Activated CD8-positive, alpha-beta memory T cell treated with anti-CD3 and anti-CD28 coated beads, Interleukin-2, amount 50 U/mL, for 1 hour (primary cell): ENCODE results near the gene MGLL.
"Not testable (repeated sequence)": the region's sequence is repeated elsewhere in the genome, so short reads cannot be mapped to it uniquely, and the experiment has no call there.

Source experiments
- DNase-seq: peaks from one replicate; pipeline ENCODE4 v3.0.0-alpha.2; 2020; ENCODE audit errors: extremely low read depth

The MGLL gene

DNA sequence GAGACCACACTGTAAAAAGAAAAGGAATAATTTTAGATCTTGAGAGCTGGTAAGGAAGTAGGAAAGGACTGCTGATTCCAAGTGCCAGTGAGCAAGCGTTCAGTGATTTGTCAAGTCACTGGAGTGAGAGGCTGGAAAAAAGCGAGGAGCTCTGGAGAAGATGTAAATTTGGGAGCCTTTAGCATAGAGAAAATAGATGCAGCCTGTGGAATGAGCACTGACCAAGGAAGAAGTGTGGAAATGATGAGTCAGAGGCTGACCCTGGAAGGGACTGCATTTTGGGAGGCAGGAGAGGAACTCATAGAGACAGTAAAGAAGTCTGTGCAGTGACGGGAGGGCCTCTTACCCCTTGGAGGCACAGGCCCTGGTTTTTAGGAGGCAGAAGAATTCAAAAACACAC lies 166.7 kb downstream of the MGLL start:
- DNase-seq = no peak

DNA sequence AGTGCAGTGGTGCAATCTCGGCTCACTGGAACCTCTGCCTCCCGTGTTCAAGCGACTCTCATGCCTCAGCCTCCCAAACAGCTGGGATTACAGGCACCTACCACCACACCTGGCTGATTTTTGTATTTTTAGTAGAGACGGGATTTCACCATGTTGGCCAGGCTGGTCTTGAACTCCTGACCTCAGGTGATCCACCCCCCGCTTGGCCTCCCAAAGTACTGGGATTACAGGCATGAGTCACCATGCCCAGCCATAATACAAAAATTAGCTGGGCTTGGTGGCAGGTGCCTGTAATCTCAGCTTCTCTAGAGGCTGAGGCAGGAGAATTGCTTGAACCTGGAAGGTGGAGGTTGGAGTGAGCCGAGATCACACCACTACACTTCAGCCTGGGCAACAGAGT lies 167.3 kb downstream of the MGLL start:
- not testable (repeated sequence) for DNase-seq

DNA sequence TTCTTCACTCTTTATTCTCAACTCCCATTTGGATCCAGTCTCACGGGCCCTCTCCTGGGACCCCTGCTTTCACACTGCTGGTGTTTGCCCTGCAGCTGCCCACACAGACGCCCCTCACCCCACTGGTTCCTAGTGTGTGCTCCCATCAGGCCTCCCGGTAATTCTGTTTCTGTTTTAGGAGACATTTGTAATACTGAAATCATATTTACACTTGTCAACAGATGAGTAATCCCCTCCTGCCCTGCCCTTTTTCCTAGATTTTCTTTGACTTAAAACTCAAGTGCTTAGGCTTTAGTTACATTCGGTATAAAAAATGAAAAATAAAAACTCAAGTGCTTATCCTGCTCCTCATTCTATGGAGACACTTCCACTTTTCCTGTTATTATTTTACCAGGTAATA lies 167.9 kb downstream of the MGLL start:
- DNase-seq = no peak

DNA sequence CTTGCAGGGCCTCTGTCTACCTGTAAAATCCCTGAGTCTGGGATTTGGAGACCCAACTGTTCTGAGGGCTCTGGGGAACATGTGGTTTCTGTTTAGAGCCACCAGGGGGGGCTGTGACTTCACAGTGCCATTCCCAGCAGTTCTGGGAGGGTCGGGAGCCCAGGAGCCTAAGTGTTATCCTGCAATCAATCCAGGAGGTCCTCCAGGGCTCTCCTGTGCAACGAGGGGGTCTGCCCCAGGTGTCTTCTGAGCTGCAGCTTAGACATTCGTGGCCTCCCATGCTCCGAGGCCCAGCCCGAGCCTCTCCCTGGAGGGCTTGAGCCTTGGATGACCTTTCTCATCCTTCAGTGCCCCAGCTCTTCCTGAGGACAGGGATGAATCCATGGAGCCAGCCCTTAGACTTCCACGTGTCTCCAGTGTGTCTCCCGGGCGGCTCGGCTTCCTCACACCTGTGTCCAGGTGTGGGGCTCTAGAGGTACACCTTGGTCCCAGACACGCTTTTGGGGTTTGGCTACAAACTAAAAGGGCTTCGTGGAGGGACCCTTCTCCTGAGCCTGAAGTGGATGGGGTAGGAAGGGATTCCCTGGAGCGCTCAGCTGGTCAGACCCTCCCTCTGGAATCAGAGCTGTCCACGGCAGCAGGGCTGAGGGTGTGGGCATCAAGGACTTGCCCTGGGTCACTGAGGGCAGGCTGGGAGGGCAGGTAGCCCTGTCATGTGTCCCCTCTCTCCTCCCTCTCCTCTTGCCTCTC lies 169.9 kb downstream of the MGLL start:
- no peak for DNase-seq

DNA sequence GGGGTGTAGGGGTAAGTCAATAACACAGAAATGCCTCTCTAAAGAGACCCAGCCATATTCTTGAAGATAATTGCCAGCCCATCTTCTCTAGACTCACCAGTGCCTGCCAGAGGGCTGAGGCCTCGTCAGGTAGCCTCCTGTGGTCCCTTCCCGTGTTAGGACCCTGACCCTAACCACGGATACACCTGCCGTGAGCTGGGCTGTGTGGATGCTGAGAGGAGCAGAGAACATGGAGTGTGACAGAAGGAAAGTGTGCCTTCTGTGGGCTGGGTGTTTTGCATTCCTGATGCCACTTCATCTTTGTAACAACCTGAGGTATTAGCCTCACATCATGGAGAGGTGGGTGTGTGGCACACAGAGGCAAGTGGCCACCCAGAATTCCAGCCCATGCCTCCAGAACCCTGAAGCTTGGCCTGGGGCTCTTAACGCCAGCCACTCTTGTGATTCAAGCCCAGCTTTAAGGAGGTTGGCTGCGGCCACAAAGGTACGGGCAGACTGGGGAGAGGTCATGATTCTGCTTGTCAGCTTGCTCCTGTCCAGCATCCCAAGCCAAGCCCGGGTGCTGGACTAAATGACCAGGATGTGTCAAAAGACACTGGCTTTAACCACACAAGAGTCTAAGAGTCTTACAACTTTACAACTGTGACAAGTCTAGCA lies 170.7 kb downstream of the MGLL start:
- no peak for DNase-seq

DNA sequence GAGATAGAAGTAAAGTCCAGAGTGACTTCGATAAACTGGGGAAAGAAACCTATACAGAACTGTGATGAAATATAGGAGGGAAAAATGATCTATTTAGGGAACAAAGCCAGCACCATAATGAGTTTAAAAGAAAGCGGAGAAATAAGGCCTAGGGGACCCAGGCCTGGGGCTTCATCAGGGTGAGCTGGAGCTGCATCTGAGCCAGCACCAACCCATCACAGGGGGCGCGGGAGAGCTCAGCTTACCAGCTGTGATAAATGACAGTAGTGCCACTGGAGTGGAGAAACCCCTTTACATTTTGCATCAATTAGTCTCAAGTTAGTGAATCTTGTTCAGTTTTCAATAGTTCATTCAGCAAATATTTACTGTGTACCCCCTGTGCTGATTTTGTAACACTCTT lies 172.1 kb downstream of the MGLL start:
- no peak for DNase-seq

DNA sequence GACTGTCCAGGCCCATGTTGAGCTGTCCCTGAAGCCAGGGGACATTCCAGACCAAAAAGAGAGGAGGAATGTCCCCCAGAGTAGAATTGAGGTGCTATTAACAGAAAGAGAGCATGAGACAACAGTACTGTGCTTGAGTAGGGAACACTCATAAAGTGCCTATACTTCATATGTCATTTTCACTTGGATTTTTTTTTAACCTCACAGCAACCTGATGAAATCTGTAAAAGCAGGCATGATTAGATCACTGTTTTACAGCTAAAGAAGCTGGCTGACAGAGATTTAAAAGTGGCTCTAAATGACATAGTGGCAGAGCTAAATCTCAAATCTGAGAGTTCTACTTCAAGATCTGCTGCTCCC lies 174.5 kb downstream of the MGLL start:
- DNase-seq = no peak

DNA sequence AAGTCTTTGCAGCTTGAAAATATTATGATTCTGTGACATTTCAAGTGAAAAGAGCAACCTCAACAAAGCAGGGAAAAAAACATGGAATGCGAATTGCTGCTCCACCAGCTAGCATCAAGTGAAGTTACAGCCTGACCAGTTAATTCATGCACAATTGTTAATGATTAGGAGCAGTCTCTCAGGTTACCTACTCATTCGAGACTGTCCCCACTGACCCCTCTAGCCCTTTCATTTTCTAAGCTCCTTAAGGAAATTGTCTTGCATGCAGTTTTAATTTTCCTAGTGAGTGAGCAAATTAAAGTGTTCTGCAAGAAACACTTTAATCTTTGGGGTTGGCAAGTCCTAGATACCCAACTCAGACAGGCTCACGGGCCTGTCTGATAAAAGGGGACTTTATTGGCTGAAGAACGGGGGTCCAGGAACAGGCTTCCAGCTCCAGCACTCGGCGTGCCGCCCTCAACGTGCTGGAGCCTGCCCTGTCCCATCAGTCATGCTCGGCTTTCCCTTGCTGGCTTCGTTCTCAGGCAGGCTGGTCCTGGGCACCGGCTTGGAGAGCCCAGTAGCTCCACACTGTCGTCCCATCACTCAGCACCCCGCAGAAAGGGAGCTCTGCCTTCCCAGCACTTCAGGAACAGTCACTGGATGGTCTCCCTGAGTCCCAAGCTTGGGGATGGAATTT lies 175.0 kb downstream of the MGLL start:
- no peak for DNase-seq

DNA sequence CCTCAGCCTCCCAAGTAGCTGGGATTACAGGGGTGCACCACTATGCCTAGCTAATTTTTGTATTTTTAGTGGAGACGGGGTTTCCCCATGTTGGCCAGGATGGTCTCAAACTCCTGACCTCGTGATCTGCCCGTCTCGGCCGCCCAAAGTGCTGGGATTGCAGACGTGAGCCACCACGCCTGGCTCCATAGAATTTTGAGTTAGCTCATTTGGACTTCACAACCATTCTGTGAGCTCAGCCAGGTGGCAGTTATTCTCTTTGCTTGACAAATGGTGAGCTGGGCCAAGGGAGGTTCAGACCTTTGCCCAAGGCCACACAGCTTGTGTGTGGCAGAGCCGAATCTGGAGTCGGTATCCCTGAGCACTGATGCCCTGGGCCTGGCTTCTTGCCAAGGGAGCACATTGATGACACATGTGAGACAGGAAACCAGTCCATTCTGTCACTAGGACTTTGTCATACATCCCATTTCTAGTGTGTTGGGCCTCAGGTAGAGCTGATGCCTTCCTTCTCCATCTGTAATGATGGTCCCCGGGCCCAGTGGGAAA lies 175.7 kb downstream of the MGLL start:
- DNase-seq = no peak

DNA sequence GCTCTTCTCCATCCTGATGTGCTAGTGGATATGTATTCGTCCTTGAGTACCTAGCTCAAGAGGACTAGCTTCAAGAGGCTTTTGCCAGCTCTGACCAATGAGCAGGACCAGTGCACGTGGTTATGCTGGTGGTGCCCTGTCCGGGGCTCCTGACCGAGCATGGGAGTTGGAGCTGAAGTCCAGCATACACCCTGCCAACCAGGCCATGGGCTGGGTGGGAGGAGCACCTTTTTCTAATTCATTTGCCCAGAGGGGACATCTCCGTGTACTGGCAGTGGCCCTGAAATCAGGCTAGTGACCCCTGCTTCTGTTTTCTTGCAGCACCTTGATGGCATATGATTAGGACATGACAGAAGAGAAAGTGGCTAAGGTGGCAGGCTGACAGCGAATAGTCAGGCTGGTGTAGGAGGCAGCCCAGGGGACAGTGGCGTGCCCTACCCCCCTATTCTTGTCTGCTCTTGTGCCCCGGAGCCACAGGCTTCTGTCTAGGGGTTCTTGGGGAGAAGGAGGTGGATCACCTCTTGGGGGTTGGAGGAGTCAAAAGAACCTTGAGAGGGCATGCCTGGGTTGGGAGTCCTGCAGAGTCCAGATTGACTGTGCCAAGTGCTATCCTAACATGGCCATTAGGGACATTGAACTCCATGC lies 176.8 kb downstream of the MGLL start:
- no peak for DNase-seq

DNA sequence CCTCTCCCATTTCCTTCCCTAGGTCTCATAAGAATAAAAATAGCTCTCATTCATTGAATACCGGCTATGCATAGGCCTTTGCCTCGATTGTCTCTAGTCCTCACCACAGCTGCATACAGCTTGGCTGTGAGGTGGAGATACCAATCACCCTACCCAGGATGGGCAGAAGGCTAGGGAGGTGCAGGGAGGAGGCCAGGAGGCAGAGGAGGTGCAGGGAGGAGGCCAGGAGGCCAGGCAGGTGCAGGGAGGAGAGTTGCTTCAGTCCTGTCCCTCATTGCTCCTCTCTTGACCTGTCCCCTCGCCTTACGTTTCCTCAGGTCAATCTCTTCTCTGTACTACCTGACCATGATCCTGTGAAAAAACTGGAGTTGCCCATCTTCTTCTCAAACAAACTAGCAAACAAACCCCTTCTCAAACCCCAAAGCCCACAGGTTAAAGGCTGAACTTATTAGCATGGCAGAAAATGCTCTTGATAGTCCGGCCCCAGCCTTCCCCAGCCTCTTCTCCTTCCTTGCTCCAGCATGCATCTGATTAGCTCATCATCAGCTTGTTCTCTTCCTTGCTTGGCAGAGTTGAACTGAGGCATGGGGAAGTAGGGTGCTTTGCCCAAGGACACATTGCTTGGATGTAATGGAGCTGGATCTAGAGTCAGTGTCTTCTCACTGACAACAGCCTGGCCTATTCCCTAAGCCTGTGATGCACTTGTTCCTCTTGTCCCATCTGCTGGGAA lies 177.5 kb downstream of the MGLL start:
- DNase-seq = no peak

DNA sequence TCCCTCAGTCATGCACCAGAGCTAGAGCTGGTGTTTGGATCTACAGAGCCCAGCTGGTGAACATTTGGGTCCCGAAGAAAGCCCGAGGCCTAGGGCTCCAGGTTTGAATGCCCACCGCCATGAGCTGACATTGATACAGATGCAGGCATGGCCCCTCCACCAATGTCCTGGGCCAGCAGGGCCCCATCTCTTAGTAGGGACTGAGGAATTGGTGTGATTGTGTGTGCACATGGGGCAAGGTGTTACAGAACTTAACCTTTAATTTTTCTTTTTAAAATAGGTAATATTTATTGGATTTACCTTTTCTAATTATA lies 182.3 kb downstream of the MGLL start:
- no peak for DNase-seq

DNA sequence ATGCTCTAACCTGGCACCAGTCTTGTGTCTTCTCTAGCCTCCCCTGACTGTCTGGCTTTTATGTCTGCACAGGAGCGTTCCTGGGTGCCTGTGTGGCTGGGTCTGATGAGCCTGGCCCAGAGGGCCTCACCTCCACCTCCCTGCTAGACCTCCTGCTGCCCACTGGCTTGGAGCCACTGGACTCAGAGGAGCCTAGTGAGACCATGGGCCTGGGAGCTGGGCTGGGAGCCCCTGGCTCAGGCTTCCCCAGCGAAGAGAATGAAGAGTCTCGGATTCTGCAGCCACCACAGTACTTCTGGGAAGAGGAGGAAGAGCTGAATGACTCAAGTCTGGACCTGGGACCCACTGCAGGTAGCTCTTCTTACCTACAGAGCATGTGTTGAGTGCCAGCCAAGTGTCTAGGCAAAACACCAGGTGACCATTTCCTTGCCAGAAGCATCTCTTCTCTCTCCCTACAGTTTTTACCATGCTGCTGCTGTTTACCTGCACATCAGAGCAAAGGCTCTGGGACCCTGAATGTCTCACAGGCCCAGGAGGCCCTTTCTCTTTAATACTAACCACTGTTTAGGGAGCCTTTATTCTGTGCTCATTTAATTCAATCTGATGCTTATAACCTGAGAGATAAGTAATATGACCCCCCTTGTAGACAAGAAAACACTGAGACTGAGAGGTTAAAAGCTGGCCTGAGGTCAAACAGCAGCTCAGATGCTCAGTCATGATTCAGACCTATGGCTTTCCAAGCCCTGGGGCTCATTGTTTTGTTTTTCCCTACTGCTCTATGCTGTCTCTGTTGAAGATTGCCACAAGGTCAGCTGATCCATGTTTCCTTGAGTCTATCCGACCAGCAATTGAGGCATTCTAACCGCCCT lies 182.9 kb downstream of the MGLL start:
- DNase-seq = no peak
